Testis (tissue), 2 donors: ENCODE results near the gene LLPH.

Experiments used
- CTCF ChIP-seq, 3 experiments: fragments of 450-650 bp in 2 of 3; fragments of 200-600 bp in 1 of 3; sonication (generic) in 1 of 3; IDR thresholded peaks; one replicate each; pipeline ENCODE4 v1.5.1; 2016 to 2019; ENCODE audit warnings: antibody characterized with exemption in 3 of 3, mild to moderate bottlenecking in 2 of 3, moderate library complexity in 1 of 3
- POLR2A ChIP-seq: fragments of 450-650 bp; IDR thresholded peaks from one replicate; pipeline ENCODE4 v1.6.1; 2017; ENCODE audit warnings: antibody characterized with exemption, mild to moderate bottlenecking, moderate library complexity

GRCh38 chr12:66074561-66074960, 56.0 kb downstream of the LLPH start:
- TF ChIP-seq CTCF (IDR thresholded peaks at IDR 0.05) (no peak), POLR2A (no peak)
